NK-92 (cell line): Measurements from ENCODE around the gene RARB.

ENCODE experiments used
- DNase-seq: peaks from one replicate; lab custom pipeline; 2025; ENCODE audit not compliant: unreplicated experiment; lab: John Stamatoyannopoulos, UW

RARB gene

GRCh38 chr3:25502233-25502632 is 74.2 kb downstream of the RARB start:
- DNase-seq: no peak

- DNase-seq: no peak
Measured at GRCh38 chr3:25503898-25504301, 75.8 kb downstream of the RARB start.

- no peak for DNase-seq
Measured at GRCh38 chr3:25505581-25505980, 77.5 kb downstream of the RARB start.

GRCh38 chr3:25507811-25508210 is 79.7 kb downstream of the RARB start:
- no peak for DNase-seq

- no peak for DNase-seq
Measured at GRCh38 chr3:25508433-25508832, 80.4 kb downstream of the RARB start.

- no peak for DNase-seq
Measured at GRCh38 chr3:25508901-25509300, 80.8 kb downstream of the RARB start.

- no peak for DNase-seq
Measured at GRCh38 chr3:25510797-25511196, 82.7 kb downstream of the RARB start.

GRCh38 chr3:25511972-25512721 is 84.1 kb downstream of the RARB start:
- DNase-seq: no peak

- no peak for DNase-seq
Measured at GRCh38 chr3:25513642-25514266, 85.7 kb downstream of the RARB start.

- DNase-seq: no peak
Measured at GRCh38 chr3:25515171-25515570, 87.1 kb downstream of the RARB start.

GRCh38 chr3:25520926-25521559 is 93.0 kb downstream of the RARB start:
- DNase-seq: no peak

GRCh38 chr3:25527336-25527735 is 99.3 kb downstream of the RARB start:
- no peak for DNase-seq

GRCh38 chr3:25527801-25528200 is 99.7 kb downstream of the RARB start:
- DNase-seq: no peak

GRCh38 chr3:25531971-25532370 is 103.9 kb downstream of the RARB start:
- no peak for DNase-seq

GRCh38 chr3:25532431-25533162 is 104.5 kb downstream of the RARB start:
- DNase-seq: no peak

GRCh38 chr3:25533399-25533798 is 105.3 kb downstream of the RARB start:
- DNase-seq: no peak

- DNase-seq: no peak
Measured at GRCh38 chr3:25534007-25534406, 105.9 kb downstream of the RARB start.

GRCh38 chr3:25536521-25537391 is 108.7 kb downstream of the RARB start:
- no peak for DNase-seq

- DNase-seq: no peak
Measured at GRCh38 chr3:25537516-25537915, 109.5 kb downstream of the RARB start.

- no peak for DNase-seq
Measured at GRCh38 chr3:25540273-25540672, 112.2 kb downstream of the RARB start.
